Tibial nerve (tissue), 4 donors: ENCODE results near the gene GGA2. TPM values are rescaled to one million over a fixed set of nuclear protein-coding genes. Genes with fewer than 3 reads are reported as not detected.

Source experiments
- DNase-seq, 2 donors: peaks; one replicate each; pipeline ENCODE4 v3.0.0-alpha.2; 2019; ENCODE audit warnings: low spot score in 2 of 2
- H3K27ac ChIP-seq, 4 donors: fragments of 200-600 bp; sonication (generic) in 3 of 4; one replicate each; pipeline ENCODE4 v1.5.1; 2017 to 2019; ENCODE audit warnings: mild to moderate bottlenecking in 1 of 4
- H3K27me3 ChIP-seq, 2 donors: fragments of 200-600 bp; sonication (generic) in 1 of 2; one replicate each; pipeline versions ENCODE4 v1.5.1 to v1.6.0; 2017 to 2019
- H3K36me3 ChIP-seq, 3 donors: fragments of 200-600 bp; sonication (generic); one replicate each; pipeline ENCODE4 v1.5.1; 2018 to 2019
- H3K4me1 ChIP-seq, 4 donors: fragments of 200-600 bp; sonication (generic) in 3 of 4; one replicate each; pipeline ENCODE4 v1.5.1; 2017 to 2019
- H3K4me3 ChIP-seq, 4 donors: fragments of 200-600 bp; sonication (generic) in 3 of 4; one replicate each; pipeline ENCODE4 v1.5.1; 2017 to 2019; ENCODE audit warnings: mild to moderate bottlenecking in 1 of 4, moderate library complexity in 1 of 4
- H3K9me3 ChIP-seq, 4 donors: fragments of 200-600 bp; sonication (generic) in 3 of 4; one replicate each; pipeline ENCODE4 v1.5.1; 2017 to 2019
- EP300 ChIP-seq, 2 donors: sonication (generic); formaldehyde crosslinking; IDR thresholded peaks; one replicate each; pipeline ENCODE4 v1.6.1; 2017; ENCODE audit warnings: antibody characterized with exemption in 2 of 2, mild to moderate bottlenecking in 1 of 2
- POLR2A ChIP-seq, 2 donors: fragments of 450-650 bp; IDR thresholded peaks; one replicate each; pipeline ENCODE4 v1.6.1; 2017; ENCODE audit warnings: antibody characterized with exemption in 2 of 2, mild to moderate bottlenecking in 2 of 2, moderate library complexity in 2 of 2
- WGBS, 2 donors: methylation state at CpG; one replicate each; pipeline ENCODE4 v1.1.5; 2018; 5-methylcytosine and 5-hydroxymethylcytosine counted together
- total RNA-seq, 4 donors: library from RNA; depleted of rRNA; stranded (reverse); fragments of >200 nt; gene quantifications; one replicate each; pipeline ENCODE4 v1.1.0, GENCODE V29; 2016
- TF ChIP-seq, protein P1 (sequence below), 5 experiments: fragments of 200-600 bp in 3 of 5; fragments of 450-650 bp in 2 of 5; sonication (generic) in 3 of 5; IDR thresholded peaks; one replicate each; pipeline ENCODE4 v1.5.1; 2016 to 2019; ENCODE audit warnings: antibody characterized with exemption in 5 of 5, mild to moderate bottlenecking in 3 of 5, moderate library complexity in 2 of 5

GGA2 gene, protein sequence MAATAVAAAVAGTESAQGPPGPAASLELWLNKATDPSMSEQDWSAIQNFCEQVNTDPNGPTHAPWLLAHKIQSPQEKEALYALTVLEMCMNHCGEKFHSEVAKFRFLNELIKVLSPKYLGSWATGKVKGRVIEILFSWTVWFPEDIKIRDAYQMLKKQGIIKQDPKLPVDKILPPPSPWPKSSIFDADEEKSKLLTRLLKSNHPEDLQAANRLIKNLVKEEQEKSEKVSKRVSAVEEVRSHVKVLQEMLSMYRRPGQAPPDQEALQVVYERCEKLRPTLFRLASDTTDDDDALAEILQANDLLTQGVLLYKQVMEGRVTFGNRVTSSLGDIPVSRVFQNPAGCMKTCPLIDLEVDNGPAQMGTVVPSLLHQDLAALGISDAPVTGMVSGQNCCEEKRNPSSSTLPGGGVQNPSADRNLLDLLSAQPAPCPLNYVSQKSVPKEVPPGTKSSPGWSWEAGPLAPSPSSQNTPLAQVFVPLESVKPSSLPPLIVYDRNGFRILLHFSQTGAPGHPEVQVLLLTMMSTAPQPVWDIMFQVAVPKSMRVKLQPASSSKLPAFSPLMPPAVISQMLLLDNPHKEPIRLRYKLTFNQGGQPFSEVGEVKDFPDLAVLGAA
- 10 to 100 TPM; 29.9 to 40.6 (median 36.8) TPM for total RNA-seq

DNA sequence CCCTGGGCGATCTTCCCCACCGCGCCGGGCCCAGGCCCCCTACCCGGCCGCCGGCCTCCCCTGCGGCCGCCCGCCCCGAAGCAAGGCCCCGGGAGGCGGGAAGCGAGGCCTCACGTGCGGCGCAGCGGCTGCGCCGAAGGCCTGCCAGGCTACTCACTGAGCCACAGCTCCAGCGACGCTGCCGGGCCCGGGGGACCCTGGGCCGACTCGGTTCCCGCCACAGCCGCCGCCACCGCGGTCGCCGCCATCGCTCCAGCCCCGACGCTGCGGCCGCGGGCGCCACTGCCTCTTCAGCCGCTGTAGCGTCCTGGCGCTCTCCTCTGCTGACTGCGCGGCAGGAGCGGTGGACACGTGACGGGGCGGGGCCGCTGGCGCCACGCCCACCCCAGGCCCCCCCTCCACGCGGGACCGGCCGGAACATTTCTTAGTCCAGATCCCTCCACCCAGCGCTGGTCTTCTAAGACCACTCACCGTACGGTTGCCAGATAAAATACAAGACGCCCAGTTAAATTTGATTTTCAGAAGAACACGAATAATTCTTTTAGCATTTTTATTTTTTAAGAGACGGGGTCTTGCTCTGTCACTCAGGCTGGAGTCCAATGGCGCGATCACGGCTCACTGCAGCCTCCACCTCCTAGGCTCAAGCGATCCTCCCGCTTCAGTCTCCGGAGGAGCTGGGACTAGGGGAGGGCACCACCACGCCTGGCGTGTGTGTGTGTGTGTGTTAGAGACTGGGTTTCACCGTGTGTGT is at the start of gene GGA2:
Gene GGA2 (minus strand): TSS at position 331 of the 751 bp plus-strand sequence. CDS start 83 bp downstream, at position 248.
- no peaks in the 10 kb centered on the region for H3K9me3 ChIP-seq
- H3K4me3 ChIP-seq, result peak within 1 kb of the TSS; percentile 73 to 97 (median 88)
- H3K36me3 ChIP-seq, result peaks cover 0 to 11% (median 0%) of the 10 kb centered on the region in 3 donors
- peak; percentile 72 to 73 for DNase-seq
- no peaks in the 10 kb centered on the region for H3K27me3 ChIP-seq
- peaks cover 0 to 34% (median 12%) of the 10 kb centered on the region in 4 donors for H3K4me1 ChIP-seq
- TF ChIP-seq, protein P1, sequence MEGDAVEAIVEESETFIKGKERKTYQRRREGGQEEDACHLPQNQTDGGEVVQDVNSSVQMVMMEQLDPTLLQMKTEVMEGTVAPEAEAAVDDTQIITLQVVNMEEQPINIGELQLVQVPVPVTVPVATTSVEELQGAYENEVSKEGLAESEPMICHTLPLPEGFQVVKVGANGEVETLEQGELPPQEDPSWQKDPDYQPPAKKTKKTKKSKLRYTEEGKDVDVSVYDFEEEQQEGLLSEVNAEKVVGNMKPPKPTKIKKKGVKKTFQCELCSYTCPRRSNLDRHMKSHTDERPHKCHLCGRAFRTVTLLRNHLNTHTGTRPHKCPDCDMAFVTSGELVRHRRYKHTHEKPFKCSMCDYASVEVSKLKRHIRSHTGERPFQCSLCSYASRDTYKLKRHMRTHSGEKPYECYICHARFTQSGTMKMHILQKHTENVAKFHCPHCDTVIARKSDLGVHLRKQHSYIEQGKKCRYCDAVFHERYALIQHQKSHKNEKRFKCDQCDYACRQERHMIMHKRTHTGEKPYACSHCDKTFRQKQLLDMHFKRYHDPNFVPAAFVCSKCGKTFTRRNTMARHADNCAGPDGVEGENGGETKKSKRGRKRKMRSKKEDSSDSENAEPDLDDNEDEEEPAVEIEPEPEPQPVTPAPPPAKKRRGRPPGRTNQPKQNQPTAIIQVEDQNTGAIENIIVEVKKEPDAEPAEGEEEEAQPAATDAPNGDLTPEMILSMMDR (IDR thresholded peaks at IDR 0.05), result peak in 2 of 5 experiments; percentile 20 to 50
- TF ChIP-seq POLR2A (IDR thresholded peaks at IDR 0.05) (peak; percentile 84 to 91), EP300 (IDR thresholded peaks at IDR 0.05) (peak in 1 of 2 donors; percentile 86)
- WGBS, 2 donors, result 0% methylated on average over 16 to 34 of the region's 71 CpGs
- peak within 1 kb of the TSS; percentile 60 to 90 (median 76) for H3K27ac ChIP-seq

- WGBS, 2 donors, result 3 to 4% methylated on average over 25 to 36 of the region's 60 CpGs
- Histone ChIP-seq H3K4me3 (peak overlapping the region; percentile 73 to 97 (median 86)), H3K4me1 (peaks cover 0 to 46% (median 22%) of the 10 kb centered on the region in 4 donors), H3K36me3 (peaks cover 0 to 40% (median 17%) of the 10 kb centered on the region in 3 donors), H3K27ac (peak overlapping the region; percentile 83 to 92 (median 92)), H3K9me3 (no peaks in the 10 kb centered on the region), H3K27me3 (no peaks in the 10 kb centered on the region)
- DNase-seq, result peak; percentile 13 to 23
- TF ChIP-seq EP300 (IDR thresholded peaks at IDR 0.05) (no peak), POLR2A (IDR thresholded peaks at IDR 0.05) (no peak)
- TF ChIP-seq, protein P1 (IDR thresholded peaks at IDR 0.05), result no peak
Measured at GRCh38 chr16:23557779-23558702, 47.7 kb upstream of the GGA2 start.

- no peaks in the 10 kb centered on the region for H3K27me3 ChIP-seq
- TF ChIP-seq EP300 (IDR thresholded peaks at IDR 0.05), result peak; percentile 79 to 86
- TF ChIP-seq, protein P1 (IDR thresholded peaks at IDR 0.05), result peak; percentile 89 to 98 (median 95)
- TF ChIP-seq POLR2A (IDR thresholded peaks at IDR 0.05), result peak in 1 of 2 donors; percentile 37
- no peaks in the 10 kb centered on the region for H3K9me3 ChIP-seq
- peaks cover 0 to 46% (median 22%) of the 10 kb centered on the region in 4 donors for H3K4me1 ChIP-seq
- 3% methylated on average over 37 to 62 of the region's 65 CpGs for WGBS, 2 donors
- peak within 1 kb of the TSS; percentile 83 to 92 (median 92) for H3K27ac ChIP-seq
- H3K36me3 ChIP-seq, result peaks cover 0 to 40% (median 10%) of the 10 kb centered on the region in 3 donors
- H3K4me3 ChIP-seq, result peak within 1 kb of the TSS; percentile 73 to 97 (median 86)
- peak; percentile 96 to 97 for DNase-seq
Measured at GRCh38 chr16:23556881-23557778, 46.8 kb upstream of the GGA2 start, which contains the start of the genes EARS2 and UBFD1. Gene EARS2 (minus strand): TSS chr16:23557350. CDS start chr16:23557343, 7 bp downstream. Gene UBFD1 (plus strand): TSS chr16:23557727. CDS start chr16:23557743, 16 bp downstream.
